NB4 (cell line): ENCODE results near the gene ADGRG1.

Experiments used
- DNase-seq: peaks from one replicate; pipeline ENCODE4 v3.0.0; 2010; ENCODE audit warnings: low read depth
- H3K4me3 ChIP-seq: one replicate; pipeline ENCODE4 v1.5.1; 2011; ENCODE audit warnings: mild to moderate bottlenecking, low read depth, low read length, moderate library complexity
- CTCF ChIP-seq: IDR thresholded peaks from one replicate; pipeline ENCODE4 v1.5.1; 2012; ENCODE audit warnings: low read depth, low read length
- MAX ChIP-seq: IDR thresholded peaks from 2 replicates; pipeline ENCODE4 v1.6.1; 2011; ENCODE audit warnings: low read depth, low read length
- MYC ChIP-seq: IDR thresholded peaks from 2 replicates; pipeline ENCODE4 v1.6.1; 2011; ENCODE audit warnings: low read depth, low read length
- POLR2A ChIP-seq: IDR thresholded peaks from 2 replicates; pipeline ENCODE4 v1.6.1; 2011; ENCODE audit warnings: mild to moderate bottlenecking; ENCODE audit not compliant: insufficient read length; ENCODE audit errors: extremely low read depth

ADGRG1 gene

GRCh38 chr16:57619606-57620334, 8.7 kb upstream of the ADGRG1 start:
- no peak for DNase-seq
- no peak overlapping the region for H3K4me3 ChIP-seq
- no peak for TF ChIP-seq MAX
- TF ChIP-seq CTCF: no peak

- DNase-seq: no peak
- no peak for TF ChIP-seq POLR2A
- TF ChIP-seq MAX: no peak
- no peak for TF ChIP-seq MYC
- no peak for TF ChIP-seq CTCF
- no peak overlapping the region for H3K4me3 ChIP-seq
Measured at GRCh38 chr16:57620335-57621231, 7.8 kb upstream of the ADGRG1 start.

GRCh38 chr16:57621521-57622271, 6.7 kb upstream of the ADGRG1 start:
- TF ChIP-seq POLR2A: no peak
- TF ChIP-seq MYC: no peak
- TF ChIP-seq MAX: no peak
- TF ChIP-seq CTCF: no peak
- no peak for DNase-seq
- no peak overlapping the region for H3K4me3 ChIP-seq

- no peak for DNase-seq
- H3K4me3 ChIP-seq: no peak overlapping the region
- TF ChIP-seq MYC (no peak), POLR2A (no peak), CTCF (no peak), MAX (no peak)
Measured at GRCh38 chr16:57622361-57623250, 5.8 kb upstream of the ADGRG1 start.
